K562 (cell line): ENCODE results near the gene SNRNP200. TPM values are rescaled to one million over a fixed set of nuclear protein-coding genes. Genes with fewer than 3 reads are reported as not detected.

Source experiments
- CBX3 ChIP-seq, 2 experiments: IDR thresholded peaks; 1 replicate in 1 of 2; 2 replicates in 1 of 2; pipeline ENCODE4 v1.6.1; 2012; ENCODE audit warnings: inconsistent platforms in 2 of 2, low read length in 2 of 2, borderline replicate concordance in 1 of 2, control low read depth in 1 of 2
- KHSRP ChIP-seq: fragments of 450-650 bp; IDR thresholded peaks from 2 replicates; pipeline ENCODE4 v1.6.1; 2017
- MAZ ChIP-seq, 2 experiments: fragments of 450-650 bp in 1 of 2; sonication (generic) in 1 of 2; formaldehyde crosslinking; IDR thresholded peaks in 1 of 2; conservative IDR thresholded peaks in 1 of 2; 2 replicates each; pipeline versions ENCODE4 v1.4.0 to v1.5.0; 2020; ENCODE audit warnings: mild to moderate bottlenecking in 1 of 2, missing genetic modification reagents in 1 of 2
- NEUROD1 ChIP-seq: fragments of 150-350 bp; IDR thresholded peaks from 2 replicates; pipeline ENCODE4 v1.6.1; 2014; ENCODE audit warnings: borderline replicate concordance, low read length, low read depth; ENCODE audit not compliant: partially characterized antibody
- NFIX ChIP-seq: fragments of 250-450 bp; sonication (Bioruptor Pico); IDR thresholded peaks from 2 replicates; pipeline ENCODE4 v1.4.0; 2020; ENCODE audit warnings: low read depth, mild to moderate bottlenecking, moderate library complexity
- NKRF ChIP-seq: fragments of 450-650 bp; IDR thresholded peaks from 2 replicates; pipeline ENCODE4 v1.6.1; 2016; ENCODE audit warnings: borderline replicate concordance
- RAD21 ChIP-seq, 2 experiments: fragments of 250-450 bp in 1 of 2; fragments of 450-650 bp in 1 of 2; sonication (Bioruptor Pico) in 1 of 2; formaldehyde crosslinking in 1 of 2; IDR thresholded peaks in 1 of 2; conservative IDR thresholded peaks in 1 of 2; 2 replicates each; pipeline versions ENCODE4 v1.4.0 to v1.8.0; 2020 to 2022; ENCODE audit warnings: mild to moderate bottlenecking in 2 of 2, moderate library complexity in 1 of 2
- SMAD2 ChIP-seq: fragments of 150-350 bp; IDR thresholded peaks from 2 replicates; pipeline ENCODE4 v1.6.1; 2014; ENCODE audit warnings: low read depth, mild to moderate bottlenecking, low read length
- SMARCE1 ChIP-seq: fragments of 450-650 bp; IDR thresholded peaks from 2 replicates; pipeline ENCODE4 v1.7.1; 2016; ENCODE audit warnings: mild to moderate bottlenecking
- TBL1XR1 ChIP-seq, 2 experiments: IDR thresholded peaks; 2 replicates each; pipeline ENCODE4 v1.6.1; 2012; ENCODE audit warnings: improper control_type of control experiment in 2 of 2, low read length in 2 of 2, mild to moderate bottlenecking in 1 of 2
- TEAD4 ChIP-seq, 2 experiments: sonication (generic) in 1 of 2; formaldehyde crosslinking in 1 of 2; IDR thresholded peaks; 2 replicates each; pipeline versions ENCODE4 v1.6.1 to v1.8.0; 2012 to 2022; ENCODE audit warnings: borderline replicate concordance in 1 of 2, inconsistent platforms in 1 of 2, low read length in 1 of 2, mild to moderate bottlenecking in 1 of 2, missing genetic modification reagents in 1 of 2
- USF2 ChIP-seq: sonication (generic); formaldehyde crosslinking; IDR thresholded peaks from 2 replicates; pipeline ENCODE4 v1.5.0; 2020; ENCODE audit warnings: missing genetic modification reagents
- ZKSCAN1 ChIP-seq: fragments of 150-350 bp; IDR thresholded peaks from 2 replicates; pipeline ENCODE4 v1.6.1; 2016; ENCODE audit warnings: low read depth, low read length
- ZNF140 ChIP-seq: fragments of 250-450 bp; sonication (Bioruptor Pico); IDR thresholded peaks from 2 replicates; pipeline ENCODE4 v1.8.0; 2021; ENCODE audit warnings: moderate library complexity, mild to moderate bottlenecking, inconsistent platforms
- ZNF586 ChIP-seq: fragments of 450-650 bp; formaldehyde crosslinking; conservative IDR thresholded peaks from 2 replicates; pipeline ENCODE4 v1.4.0; 2020; ENCODE audit warnings: mild to moderate bottlenecking, moderate library complexity
- ZNF75A ChIP-seq: fragments of 450-650 bp; formaldehyde crosslinking; IDR thresholded peaks from 2 replicates; pipeline ENCODE4 v1.4.0; 2020; ENCODE audit warnings: mild to moderate bottlenecking
- polyA plus RNA-seq, 8 experiments: library from polyadenylated mRNA; depleted of rRNA in 4 of 8; stranded (reverse) in 5 of 8; unstranded in 3 of 8; fragments of >200 nt; fragmentation: Nextera tagmentation in 2 of 8; fragmentation: Illumina TruSeq in 1 of 8; extraction: Ambion mirVana in 2 of 8; extraction: Trizol in 1 of 8; gene quantifications; 2 replicates each; pipeline versions ENCODE4 v1.2.1 to v1.2.3, GENCODE V29; 2011 to 2014; ENCODE audit warnings: inconsistent platforms in 1 of 8, missing spikeins in 1 of 8
- total RNA-seq, 7 experiments: library from RNA; depleted of rRNA in 6 of 7; stranded (reverse); fragments of >200 nt in 6 of 7; fragmentation: Illumina TruSeq in 2 of 7; extraction: Trizol in 2 of 7; gene quantifications; 2 replicates each; pipeline versions ENCODE4 v1.2.1 to v1.2.3, GENCODE V29; 2011 to 2021; ENCODE audit warnings: low replicate concordance in 1 of 7
- TF ChIP-seq, protein P1 (sequence below): IDR thresholded peaks from 2 replicates; pipeline ENCODE4 v1.6.1; 2012; ENCODE audit warnings: low read depth, low read length, improper control_type of control experiment, borderline replicate concordance

The SNRNP200 gene
- total and polyA plus RNA-seq, 9 of the 15 experiments (the other 6 are each of a cell fraction or from before 2014, with no cell fraction given) = 76.1 to 231 (median 155) TPM

DNA sequence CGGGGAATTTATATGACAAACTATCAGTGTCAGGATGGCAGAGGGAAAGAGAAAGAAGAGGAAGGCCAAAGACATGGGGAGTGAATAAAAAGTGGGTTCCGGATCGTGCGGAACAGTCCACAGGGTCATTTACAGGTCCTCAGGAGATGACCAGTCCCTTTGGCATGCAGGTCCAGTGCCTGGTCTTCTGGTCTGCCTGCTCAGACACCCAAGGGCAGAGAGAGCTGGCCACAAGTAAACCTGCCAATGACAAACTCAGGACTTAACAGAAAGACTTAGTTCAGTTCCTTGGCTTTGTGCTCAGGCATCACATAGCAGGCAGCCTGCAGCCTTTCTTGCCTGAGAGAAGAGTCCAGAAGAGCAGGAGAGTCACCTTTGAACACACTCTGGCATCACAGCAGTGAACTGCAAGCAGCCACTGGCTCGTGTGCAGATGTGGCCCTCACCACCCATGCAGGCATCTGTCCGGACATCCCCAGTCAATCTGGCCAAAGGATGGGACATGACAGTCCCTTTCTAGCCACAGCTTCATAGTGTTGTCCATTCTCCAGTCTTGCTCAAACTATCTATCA, 53.5 kb downstream of the SNRNP200 start (continued):
- TF ChIP-seq, protein P1, sequence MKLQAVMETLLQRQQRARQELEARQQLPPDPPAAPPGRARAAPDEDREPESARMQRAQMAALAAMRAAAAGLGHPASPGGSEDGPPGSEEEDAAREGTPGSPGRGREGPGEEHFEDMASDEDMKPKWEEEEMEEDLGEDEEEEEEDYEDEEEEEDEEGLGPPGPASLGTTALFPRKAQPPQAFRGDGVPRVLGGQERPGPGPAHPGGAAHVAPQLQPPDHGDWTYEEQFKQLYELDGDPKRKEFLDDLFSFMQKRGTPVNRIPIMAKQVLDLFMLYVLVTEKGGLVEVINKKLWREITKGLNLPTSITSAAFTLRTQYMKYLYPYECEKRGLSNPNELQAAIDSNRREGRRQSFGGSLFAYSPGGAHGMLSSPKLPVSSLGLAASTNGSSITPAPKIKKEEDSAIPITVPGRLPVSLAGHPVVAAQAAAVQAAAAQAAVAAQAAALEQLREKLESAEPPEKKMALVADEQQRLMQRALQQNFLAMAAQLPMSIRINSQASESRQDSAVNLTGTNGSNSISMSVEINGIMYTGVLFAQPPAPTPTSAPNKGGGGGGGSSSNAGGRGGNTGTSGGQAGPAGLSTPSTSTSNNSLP = no peak
- TF ChIP-seq ZNF586 (CRISPR knock-in tag) (no peak), ZNF75A (CRISPR knock-in tag) (no peak), ZKSCAN1 (no peak), CBX3 (IDR thresholded peaks at IDR 0.05; ENCODE audit: borderline replicate concordance in 1 of 2, low read length in 2 of 2) (no peak), SMARCE1 (no peak), USF2 (CRISPR knock-in tag) (no peak), SMAD2 (no peak), NEUROD1 (peak; percentile 99), TEAD4 (IDR thresholded peaks at IDR 0.05; ENCODE audit: low read length) (peak; percentile 50), TEAD4 (CRISPR knock-in tag; IDR thresholded peaks at IDR 0.05; ENCODE audit: borderline replicate concordance) (no peak), KHSRP (no peak), TBL1XR1 (IDR thresholded peaks at IDR 0.05; ENCODE audit: low read length in 2 of 2) (no peak), NFIX (CRISPR knock-in tag) (no peak), RAD21 (CRISPR knock-in tag; conservative IDR thresholded peaks at IDR 0.05 in 1 of 2, IDR thresholded peaks at IDR 0.05 in 1 of 2) (no peak), ZNF140 (no peak), NKRF (no peak), MAZ (CRISPR knock-in tag; conservative IDR thresholded peaks at IDR 0.05 in 1 of 2, IDR thresholded peaks at IDR 0.05 in 1 of 2) (no peak)
